K562 (cell line): Measurements from ENCODE around the gene SHROOM3. TPM values are rescaled to one million over a fixed set of nuclear protein-coding genes. Genes with fewer than 3 reads are reported as not detected.

Experiments
- BRCA1 ChIP-seq, 2 experiments: fragments of 450-650 bp in 1 of 2; sonication (generic) in 1 of 2; formaldehyde crosslinking in 1 of 2; IDR thresholded peaks; 2 replicates each; pipeline versions ENCODE4 v1.5.0 to v1.6.1; 2017 to 2020; ENCODE audit warnings: mild to moderate bottlenecking in 1 of 2, missing genetic modification reagents in 1 of 2
- ETS2 ChIP-seq: IDR thresholded peaks from 2 replicates; pipeline ENCODE4 v1.6.1; 2016; ENCODE audit warnings: borderline replicate concordance, missing genetic modification characterization, mild to moderate bottlenecking, moderate library complexity, missing compliant biosample characterization; ENCODE audit not compliant: poor library complexity, severe bottlenecking
- GTF2A2 ChIP-seq: IDR thresholded peaks from 2 replicates; pipeline ENCODE4 v1.6.1; 2016; ENCODE audit warnings: mild to moderate bottlenecking, missing genetic modification characterization, missing compliant biosample characterization
- GTF2B ChIP-seq: IDR thresholded peaks from 2 replicates; pipeline ENCODE4 v1.6.1; 2011; ENCODE audit not compliant: insufficient read length; ENCODE audit errors: extremely low read depth
- HMGXB4 ChIP-seq: sonication (generic); formaldehyde crosslinking; IDR thresholded peaks from 2 replicates; pipeline ENCODE4 v1.8.1; 2023; ENCODE audit warnings: mild to moderate bottlenecking, missing genetic modification reagents
- HNRNPLL ChIP-seq: fragments of 200-400 bp; formaldehyde crosslinking; IDR thresholded peaks from 2 replicates; pipeline ENCODE4 v1.6.1; 2017; ENCODE audit warnings: low read length, low read depth, mild to moderate bottlenecking; ENCODE audit not compliant: poor library complexity, severe bottlenecking
- MCM2 ChIP-seq: fragments of 450-650 bp; IDR thresholded peaks from 2 replicates; pipeline ENCODE4 v1.6.1; 2017; ENCODE audit warnings: low read depth, mild to moderate bottlenecking
- NCOA2 ChIP-seq, 2 experiments: fragments of 450-650 bp; IDR thresholded peaks; 2 replicates each; pipeline ENCODE4 v1.6.1; 2018; ENCODE audit warnings: mild to moderate bottlenecking in 2 of 2, moderate library complexity in 1 of 2; ENCODE audit not compliant: partially characterized antibody in 2 of 2
- NR2C1 ChIP-seq, 2 experiments: fragments of 450-650 bp; IDR thresholded peaks; 2 replicates each; pipeline ENCODE4 v1.6.1; 2017; ENCODE audit warnings: mild to moderate bottlenecking in 2 of 2, antibody characterized with exemption in 1 of 2, inconsistent platforms in 1 of 2, missing compliant biosample characterization in 1 of 2, missing genetic modification characterization in 1 of 2
- NR3C1 ChIP-seq: sonication (generic); formaldehyde crosslinking; IDR thresholded peaks from 2 replicates; pipeline ENCODE4 v1.8.1; 2022; ENCODE audit warnings: missing genetic modification reagents
- RHOXF2B ChIP-seq: fragments of 250-450 bp; sonication (Bioruptor Pico); conservative IDR thresholded peaks from 2 replicates; pipeline ENCODE4 v1.5.1; 2021
- SLC30A9 ChIP-seq: fragments of 250-450 bp; sonication (Bioruptor Pico); IDR thresholded peaks from 2 replicates; pipeline ENCODE4 v1.8.0; 2022; ENCODE audit warnings: mild to moderate bottlenecking, moderate library complexity
- WHSC1 ChIP-seq: IDR thresholded peaks from one replicate; pipeline ENCODE4 v1.6.1; 2012; ENCODE audit warnings: low read length, control low read depth, inconsistent platforms
- XRCC5 ChIP-seq: fragments of 200-400 bp; formaldehyde crosslinking; IDR thresholded peaks from 2 replicates; pipeline ENCODE4 v1.6.1; 2017; ENCODE audit warnings: low read depth, mild to moderate bottlenecking, low read length
- ZC3H8 ChIP-seq: fragments of 450-650 bp; IDR thresholded peaks from 2 replicates; pipeline ENCODE4 v1.6.1; 2017
- ZNF143 ChIP-seq: sonication (generic); formaldehyde crosslinking; IDR thresholded peaks from 2 replicates; pipeline ENCODE4 v1.9.0; 2022; ENCODE audit warnings: mild to moderate bottlenecking, missing genetic modification reagents
- ZNF57 ChIP-seq: fragments of 450-650 bp; formaldehyde crosslinking; IDR thresholded peaks from 2 replicates; pipeline ENCODE4 v1.4.0; 2020; ENCODE audit warnings: mild to moderate bottlenecking, moderate library complexity
- ZSCAN32 ChIP-seq: fragments of 450-650 bp; formaldehyde crosslinking; IDR thresholded peaks from 2 replicates; pipeline ENCODE4 v1.4.0; 2020; ENCODE audit warnings: mild to moderate bottlenecking, moderate library complexity
- polyA plus RNA-seq, 8 experiments: library from polyadenylated mRNA; depleted of rRNA in 4 of 8; stranded (reverse) in 5 of 8; unstranded in 3 of 8; fragments of >200 nt; fragmentation: Nextera tagmentation in 2 of 8; fragmentation: Illumina TruSeq in 1 of 8; extraction: Ambion mirVana in 2 of 8; extraction: Trizol in 1 of 8; gene quantifications; 2 replicates each; pipeline versions ENCODE4 v1.2.1 to v1.2.3, GENCODE V29; 2011 to 2014; ENCODE audit warnings: inconsistent platforms in 1 of 8, missing spikeins in 1 of 8
- total RNA-seq, 7 experiments: library from RNA; depleted of rRNA in 6 of 7; stranded (reverse); fragments of >200 nt in 6 of 7; fragmentation: Illumina TruSeq in 2 of 7; extraction: Trizol in 2 of 7; gene quantifications; 2 replicates each; pipeline versions ENCODE4 v1.2.1 to v1.2.3, GENCODE V29; 2011 to 2021; ENCODE audit warnings: low replicate concordance in 1 of 7
- TF ChIP-seq, protein P1 (sequence below): sonication (generic); formaldehyde crosslinking; IDR thresholded peaks from 2 replicates; pipeline ENCODE4 v1.8.0; 2022; ENCODE audit warnings: mild to moderate bottlenecking, missing genetic modification reagents, borderline replicate concordance
- TF ChIP-seq, protein P2 (sequence below): fragments of 250-450 bp; sonication (Bioruptor Pico); IDR thresholded peaks from 2 replicates; pipeline ENCODE4 v1.5.1; 2021; ENCODE audit warnings: mild to moderate bottlenecking

Gene SHROOM3
- total and polyA plus RNA-seq, 9 of the 15 experiments (the other 6 are each of a cell fraction or from before 2014, with no cell fraction given): 0.01 to 0.07 TPM; not detected in 7

- TF ChIP-seq NCOA2 (IDR thresholded peaks at IDR 0.05; ENCODE audit: partially characterized antibody in 2 of 2): no peak
- no peak for TF ChIP-seq HNRNPLL
- TF ChIP-seq, protein P1, sequence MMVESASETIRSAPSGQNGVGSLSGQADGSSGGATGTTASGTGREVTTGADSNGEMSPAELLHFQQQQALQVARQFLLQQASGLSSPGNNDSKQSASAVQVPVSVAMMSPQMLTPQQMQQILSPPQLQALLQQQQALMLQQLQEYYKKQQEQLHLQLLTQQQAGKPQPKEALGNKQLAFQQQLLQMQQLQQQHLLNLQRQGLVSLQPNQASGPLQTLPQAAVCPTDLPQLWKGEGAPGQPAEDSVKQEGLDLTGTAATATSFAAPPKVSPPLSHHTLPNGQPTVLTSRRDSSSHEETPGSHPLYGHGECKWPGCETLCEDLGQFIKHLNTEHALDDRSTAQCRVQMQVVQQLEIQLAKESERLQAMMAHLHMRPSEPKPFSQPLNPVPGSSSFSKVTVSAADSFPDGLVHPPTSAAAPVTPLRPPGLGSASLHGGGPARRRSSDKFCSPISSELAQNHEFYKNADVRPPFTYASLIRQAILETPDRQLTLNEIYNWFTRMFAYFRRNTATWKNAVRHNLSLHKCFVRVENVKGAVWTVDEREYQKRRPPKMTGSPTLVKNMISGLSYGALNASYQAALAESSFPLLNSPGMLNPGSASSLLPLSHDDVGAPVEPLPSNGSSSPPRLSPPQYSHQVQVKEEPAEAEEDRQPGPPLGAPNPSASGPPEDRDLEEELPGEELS (CRISPR knock-in tag): no peak
- no peak for TF ChIP-seq GTF2A2 (tag)
- TF ChIP-seq XRCC5: no peak
- TF ChIP-seq ZNF143 (CRISPR knock-in tag): no peak
- TF ChIP-seq, protein P2, sequence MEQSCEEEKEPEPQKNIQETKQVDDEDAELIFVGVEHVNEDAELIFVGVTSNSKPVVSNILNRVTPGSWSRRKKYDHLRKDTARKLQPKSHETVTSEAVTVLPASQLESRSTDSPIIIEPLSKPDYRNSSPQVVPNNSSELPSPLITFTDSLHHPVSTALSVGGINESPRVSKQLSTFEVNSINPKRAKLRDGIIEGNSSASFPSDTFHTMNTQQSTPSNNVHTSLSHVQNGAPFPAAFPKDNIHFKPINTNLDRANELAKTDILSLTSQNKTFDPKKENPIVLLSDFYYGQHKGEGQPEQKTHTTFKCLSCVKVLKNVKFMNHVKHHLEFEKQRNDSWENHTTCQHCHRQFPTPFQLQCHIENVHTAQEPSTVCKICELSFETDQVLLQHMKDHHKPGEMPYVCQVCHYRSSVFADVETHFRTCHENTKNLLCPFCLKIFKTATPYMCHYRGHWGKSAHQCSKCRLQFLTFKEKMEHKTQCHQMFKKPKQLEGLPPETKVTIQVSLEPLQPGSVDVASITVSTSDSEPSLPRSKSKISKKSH: no peak
- no peak for TF ChIP-seq ZNF57 (CRISPR knock-in tag)
- TF ChIP-seq MCM2: no peak
- no peak for TF ChIP-seq NR3C1 (CRISPR knock-in tag)
- no peak for TF ChIP-seq RHOXF2B (CRISPR knock-in tag)
- TF ChIP-seq SLC30A9 (CRISPR knock-in tag): no peak
- no peak for TF ChIP-seq BRCA1 (IDR thresholded peaks at IDR 0.05)
- no peak for TF ChIP-seq BRCA1 (CRISPR knock-in tag; IDR thresholded peaks at IDR 0.05)
- no peak for TF ChIP-seq GTF2B
- no peak for TF ChIP-seq ZC3H8
- no peak for TF ChIP-seq ETS2 (tag)
- TF ChIP-seq HMGXB4: no peak
- TF ChIP-seq ZSCAN32 (CRISPR knock-in tag): peak; percentile 56; the same call in 1 of the 2 replicates
- no peak for TF ChIP-seq WHSC1
- TF ChIP-seq NR2C1 (IDR thresholded peaks at IDR 0.05): no peak
- TF ChIP-seq NR2C1 (tag; IDR thresholded peaks at IDR 0.05): no peak
These were observed 344.9 kb downstream of the SHROOM3 start (continued) for GRCh38 chr4:76779740-76780459.
